Ecto neural progenitor cell (in vitro differentiated cells): Measurements from ENCODE around the gene SLC16A10.
"Not testable (repeated sequence)": the region's sequence is repeated elsewhere in the genome, so short reads cannot be mapped to it uniquely, and the experiment has no call there.

Source experiments
- DNase-seq: peaks from one replicate; pipeline ENCODE4 v3.0.0-alpha.2; 2018; ENCODE audit warnings: low spot score

Gene SLC16A10

DNA sequence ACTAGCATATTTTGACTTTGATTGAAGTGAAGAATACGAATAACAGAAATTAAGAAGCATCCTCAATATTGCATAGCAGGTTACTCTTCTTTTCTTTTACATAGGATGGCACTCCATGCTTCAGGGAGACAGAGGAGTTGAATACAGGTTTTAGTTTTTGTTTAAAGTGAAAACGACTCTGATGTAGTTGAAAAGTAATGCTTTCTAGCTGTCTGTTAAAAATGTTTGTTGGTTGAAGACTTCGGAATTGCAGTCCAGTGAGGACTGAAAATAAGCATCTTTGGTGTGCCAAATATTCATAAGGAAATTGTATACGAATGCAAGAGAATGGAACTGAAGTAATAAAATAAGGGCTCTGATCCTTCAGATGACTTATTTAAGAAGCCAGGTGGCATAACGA lies 618 bp upstream of the SLC16A10 start:
- DNase-seq = no peak

DNA sequence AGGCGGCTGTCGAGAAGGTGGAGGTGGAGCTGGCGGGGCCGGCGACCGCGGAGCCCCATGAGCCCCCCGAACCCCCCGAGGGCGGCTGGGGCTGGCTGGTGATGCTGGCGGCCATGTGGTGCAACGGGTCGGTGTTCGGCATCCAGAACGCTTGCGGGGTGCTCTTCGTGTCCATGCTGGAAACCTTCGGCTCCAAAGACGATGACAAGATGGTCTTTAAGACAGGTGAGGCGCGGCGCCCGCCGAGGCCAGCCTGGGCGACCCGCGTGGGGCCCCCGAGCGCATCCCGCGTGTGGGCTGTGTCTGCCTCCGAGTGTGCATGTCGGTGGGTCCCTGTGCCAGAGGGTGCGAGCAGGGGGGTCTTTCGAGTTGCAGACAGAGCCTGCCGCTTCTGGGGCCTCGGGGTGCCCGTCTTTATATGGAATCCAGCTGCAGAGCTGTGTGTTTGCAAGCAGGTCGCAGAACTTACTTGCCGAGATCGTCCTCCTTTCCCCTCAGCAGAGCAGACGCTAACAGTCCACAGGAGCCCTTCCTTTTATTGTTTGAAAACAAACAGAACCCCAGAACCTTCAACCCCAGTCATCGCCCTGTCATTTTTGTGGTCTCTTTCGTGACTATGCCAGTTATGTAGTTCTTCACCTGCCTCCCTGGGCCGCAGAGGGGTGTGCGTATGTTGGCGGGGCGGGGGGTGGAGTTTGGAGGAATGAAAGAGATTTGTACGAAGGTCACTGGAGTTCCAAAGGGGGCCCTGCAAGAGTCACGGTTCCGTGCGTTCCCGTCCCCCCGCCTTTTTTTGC lies 766 bp downstream of the SLC16A10 start:
- peak; percentile 56 for DNase-seq

DNA sequence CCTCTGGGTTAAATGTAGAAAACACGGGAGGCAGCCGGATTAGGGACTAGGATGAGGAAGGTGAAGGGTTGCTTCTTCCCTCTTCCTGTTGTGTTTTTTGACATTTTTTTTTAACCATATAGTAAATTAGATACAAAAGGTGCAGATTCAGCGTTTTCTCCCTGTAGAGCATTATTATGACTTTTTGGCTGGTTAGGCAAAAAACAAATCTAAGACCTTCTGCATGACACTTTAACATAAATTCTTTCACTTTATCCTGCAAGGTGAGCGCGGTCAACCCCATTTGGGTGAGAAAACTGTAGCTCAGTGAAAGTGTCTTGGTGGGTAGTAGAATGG lies 1.3 kb downstream of the SLC16A10 start:
- no peak for DNase-seq

DNA sequence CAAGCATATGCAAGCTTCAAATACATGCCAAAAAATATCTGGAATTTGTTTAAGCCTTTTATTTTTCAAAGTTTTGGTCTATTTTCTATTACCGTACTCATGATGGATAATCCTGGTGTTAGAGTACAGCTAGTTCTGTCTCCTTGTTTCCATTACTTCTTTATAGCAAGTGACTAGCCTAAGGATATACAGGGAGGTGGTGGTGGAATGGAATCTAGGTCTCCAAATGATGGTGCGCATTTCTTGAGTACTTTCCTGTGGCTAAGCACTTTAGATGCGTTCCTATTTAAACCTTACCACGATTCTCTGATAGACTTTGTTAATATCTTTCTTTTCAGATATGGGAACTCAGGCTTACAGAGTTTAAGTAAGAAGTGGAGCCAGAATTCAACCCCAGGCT lies 3.5 kb downstream of the SLC16A10 start:
- DNase-seq = no peak

DNA sequence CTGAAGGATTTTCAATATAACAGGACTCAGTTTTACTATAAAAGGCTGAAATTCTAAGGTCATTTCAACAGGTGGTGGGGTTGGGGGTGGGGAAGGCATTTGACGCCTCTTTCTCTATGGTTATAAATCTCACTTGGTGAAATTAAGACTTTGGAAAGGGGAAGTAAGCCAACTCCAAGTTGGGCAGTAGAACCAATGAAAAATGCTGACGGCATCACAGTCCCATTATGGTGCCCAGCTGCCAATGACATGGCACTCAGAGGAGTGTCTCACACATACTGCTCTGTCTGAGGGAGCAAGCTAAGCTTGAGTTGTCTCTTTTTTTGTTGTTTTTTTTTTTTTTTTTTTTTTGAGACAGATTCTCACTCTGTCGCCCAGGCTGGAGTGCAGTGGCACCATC lies 4.7 kb downstream of the SLC16A10 start:
- no peak for DNase-seq

GRCh38 chr6:111095488-111095887 lies 8.2 kb downstream of the SLC16A10 start:
- not testable (repeated sequence) for DNase-seq

GRCh38 chr6:111096246-111096645 lies 8.9 kb downstream of the SLC16A10 start:
- DNase-seq = no peak

DNA sequence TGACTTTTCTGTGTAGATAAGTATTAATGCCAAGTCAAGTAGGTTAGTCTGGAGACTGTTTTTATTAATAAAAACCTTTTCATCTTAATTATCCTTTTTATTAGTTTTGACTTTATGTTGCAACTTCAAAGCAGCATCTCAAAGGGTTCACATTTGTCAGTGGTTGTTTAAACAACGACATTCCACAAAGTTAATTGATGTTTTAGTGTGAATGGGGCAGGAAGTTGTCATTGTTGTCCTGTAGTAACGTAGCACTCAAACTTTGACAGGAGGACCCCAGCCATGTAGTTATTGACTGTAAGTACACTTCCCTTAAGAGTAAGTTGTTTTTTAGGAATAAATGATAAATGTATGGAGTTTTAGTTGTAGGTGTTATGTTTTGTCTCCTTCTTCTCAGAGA lies 11.3 kb downstream of the SLC16A10 start:
- no peak for DNase-seq

DNA sequence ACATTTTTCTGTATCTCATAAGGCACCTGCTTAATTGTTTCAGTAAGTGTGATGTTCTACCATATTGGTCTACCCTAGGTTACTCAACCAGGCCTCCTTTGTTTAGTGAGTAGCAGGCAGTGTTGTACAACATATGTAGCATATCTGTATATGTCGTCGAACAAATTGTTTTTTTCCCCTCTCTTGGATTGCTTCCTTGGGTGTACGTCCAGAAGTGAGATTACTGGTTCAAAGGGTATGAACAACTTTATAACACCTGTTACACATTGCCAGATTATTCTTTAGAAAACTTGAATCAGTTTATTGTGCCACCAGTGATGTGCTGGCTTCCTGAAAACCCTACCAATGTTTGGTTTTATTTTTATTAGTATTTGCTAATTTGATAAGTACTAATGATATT lies 14.7 kb downstream of the SLC16A10 start:
- DNase-seq = no peak

GRCh38 chr6:111105578-111105977 lies 18.3 kb downstream of the SLC16A10 start:
- DNase-seq = no peak

DNA sequence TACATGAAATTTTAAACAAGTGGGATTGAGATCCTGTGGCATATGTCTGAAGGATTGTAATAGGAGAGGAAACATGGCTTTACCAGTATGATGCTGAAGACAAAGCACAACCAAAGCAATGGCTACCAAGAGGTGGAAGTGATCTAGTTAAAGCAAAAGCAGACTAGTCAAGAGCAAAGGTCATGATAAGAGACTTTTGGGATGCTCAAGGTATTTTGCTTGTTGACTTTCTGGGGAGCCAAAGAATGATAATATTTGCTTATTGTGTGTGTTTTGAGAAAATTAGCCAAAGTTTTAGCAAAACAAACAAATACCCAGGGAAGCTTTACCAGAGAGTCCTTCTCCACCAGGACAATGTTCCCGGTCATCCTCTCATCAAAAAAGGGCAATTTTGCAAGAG lies 20.3 kb downstream of the SLC16A10 start:
- DNase-seq = no peak

DNA sequence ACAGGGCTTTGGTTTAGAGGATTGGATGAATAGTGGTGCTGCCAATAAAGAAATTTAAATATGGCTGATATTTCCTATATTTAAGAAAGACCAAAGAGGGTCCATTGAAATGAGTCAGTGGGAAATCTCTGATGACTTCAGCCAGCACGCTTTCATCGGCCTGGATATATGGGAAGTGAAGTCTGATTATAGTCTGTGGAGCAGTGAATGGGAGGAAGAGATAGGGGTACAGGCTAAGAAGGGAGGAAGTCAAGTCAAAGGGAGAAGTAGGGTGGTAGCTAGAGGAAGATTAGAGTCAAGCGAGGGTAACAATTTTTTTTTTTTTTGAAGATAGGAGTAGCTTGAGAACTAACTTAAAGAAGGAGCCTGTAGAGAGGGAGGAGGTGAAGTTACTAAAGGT lies 22.7 kb downstream of the SLC16A10 start:
- DNase-seq = no peak

DNA sequence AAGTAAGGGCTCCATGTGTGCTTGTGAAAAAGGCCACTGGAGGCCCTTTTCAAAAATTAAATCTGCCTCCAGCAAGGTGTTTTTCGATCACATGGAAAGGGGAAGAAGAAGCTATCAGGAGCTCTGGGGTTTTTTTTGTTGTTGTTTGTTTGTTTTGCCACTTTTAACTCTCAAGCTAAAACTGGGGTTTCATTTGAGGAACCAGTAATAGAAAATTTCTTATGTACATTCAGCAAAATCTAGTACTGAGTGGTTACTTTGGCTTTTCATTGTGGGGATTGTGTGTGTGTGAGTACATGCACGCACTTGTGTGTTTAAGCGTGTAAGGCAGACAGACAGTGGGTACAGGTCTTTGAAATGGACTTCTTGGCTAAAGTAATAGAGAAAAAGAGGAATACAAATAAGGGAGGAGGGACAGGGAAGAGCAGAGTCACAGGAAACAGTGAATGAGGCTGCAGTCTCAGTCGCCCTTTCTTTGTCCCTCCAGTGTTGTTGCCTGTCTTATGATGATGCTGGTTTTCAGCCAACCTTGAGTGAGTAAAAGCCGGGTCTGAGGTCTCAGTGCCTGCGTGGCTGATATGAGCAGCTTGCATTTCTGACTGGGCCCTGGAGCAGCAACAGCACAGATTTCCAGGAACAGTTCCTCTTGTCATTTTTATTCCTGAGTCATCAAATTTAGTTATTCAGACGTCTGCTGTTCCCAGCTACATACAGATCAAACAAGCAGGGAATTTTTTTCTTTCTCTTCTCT lies 26.2 kb downstream of the SLC16A10 start:
- DNase-seq = no peak

DNA sequence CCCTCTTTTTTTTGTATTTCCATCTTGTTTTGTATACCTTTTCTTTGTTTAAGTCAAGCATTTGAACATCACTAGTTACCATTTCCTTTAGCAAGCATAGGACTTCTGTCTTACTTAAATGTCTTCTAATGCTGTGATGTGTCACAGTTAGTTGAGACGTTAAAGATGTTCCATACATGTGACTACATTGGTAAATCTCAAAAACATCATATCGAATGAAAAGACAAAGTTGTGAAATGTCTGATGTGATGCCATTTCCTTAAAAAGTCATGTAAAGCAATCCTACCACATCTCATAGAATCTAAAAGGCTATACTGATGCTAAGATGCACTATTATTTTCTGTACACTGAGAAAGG lies 26.8 kb downstream of the SLC16A10 start:
- DNase-seq = no peak

DNA sequence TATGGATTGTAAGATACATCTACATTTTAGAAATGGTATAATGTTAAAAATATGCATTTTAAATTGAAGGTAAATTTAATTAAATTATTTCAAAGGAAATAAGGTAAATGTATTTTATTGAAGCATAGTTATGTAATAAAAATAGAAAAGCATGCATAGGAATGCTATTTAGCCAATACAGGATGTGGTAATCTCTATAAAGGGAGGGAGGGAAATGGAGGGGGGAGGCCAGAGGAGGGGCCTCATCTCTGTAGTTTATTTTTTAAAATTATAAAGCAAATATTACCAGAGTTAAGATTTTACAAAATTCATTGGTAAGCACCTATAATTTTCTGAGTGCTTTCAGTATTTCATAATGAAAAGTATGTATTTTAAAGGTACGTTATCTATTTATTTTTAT lies 27.2 kb downstream of the SLC16A10 start:
- DNase-seq = no peak

DNA sequence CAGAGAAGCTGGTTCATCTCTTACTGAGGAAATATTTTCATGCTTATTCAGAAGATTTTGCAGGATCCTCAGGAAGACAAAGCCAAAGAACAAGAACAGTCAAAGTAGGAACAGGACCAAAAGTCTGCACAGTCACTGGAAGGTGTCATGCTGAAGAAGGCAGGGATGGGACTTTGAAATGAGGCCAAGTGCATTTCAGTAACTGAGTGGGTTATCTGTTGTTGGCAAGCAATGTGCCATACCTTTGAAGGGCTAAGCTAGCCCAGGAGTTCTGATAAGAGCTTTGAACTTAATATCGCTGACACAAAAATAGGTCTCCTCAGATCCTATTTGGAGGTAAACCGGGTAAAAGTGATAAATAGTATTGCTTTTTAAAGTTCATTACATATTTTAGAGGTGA lies 31.5 kb downstream of the SLC16A10 start:
- no peak for DNase-seq

GRCh38 chr6:111119571-111120329 lies 32.4 kb downstream of the SLC16A10 start:
- no peak for DNase-seq

DNA sequence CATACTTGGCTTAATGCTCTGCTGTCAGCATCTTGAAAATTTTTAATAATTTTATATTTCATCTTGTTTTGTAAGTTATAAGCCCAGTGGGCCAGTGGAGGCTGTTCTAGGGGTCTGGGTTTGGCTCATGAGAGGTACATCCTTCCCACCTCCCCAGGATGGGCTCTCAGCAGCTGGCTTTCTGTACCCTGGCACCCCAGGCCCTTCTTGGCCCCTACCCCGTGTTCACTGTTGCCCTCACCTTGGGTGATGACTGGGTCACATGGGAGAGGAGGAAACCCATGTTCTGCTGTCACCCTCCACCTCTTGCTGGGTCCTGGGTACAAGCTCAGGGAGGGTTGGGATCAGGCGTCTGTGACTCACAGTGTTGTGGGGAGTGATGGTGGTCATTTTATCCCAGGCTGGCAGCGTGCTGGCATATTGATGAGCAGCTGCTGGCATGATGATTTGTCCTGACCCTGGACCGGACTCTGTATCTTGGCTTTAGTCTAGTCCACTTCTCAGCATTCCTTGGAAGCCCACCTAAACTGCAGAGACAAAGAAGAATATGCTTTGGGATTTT lies 34.6 kb downstream of the SLC16A10 start:
- no peak for DNase-seq

GRCh38 chr6:111122458-111123286 lies 35.4 kb downstream of the SLC16A10 start:
- DNase-seq = no peak

- DNase-seq = no peak
These were observed 37.1 kb downstream of the SLC16A10 start for GRCh38 chr6:111124406-111124805.

GRCh38 chr6:111129013-111129412 lies 41.7 kb downstream of the SLC16A10 start:
- no peak for DNase-seq

- DNase-seq = not testable (repeated sequence)
These were observed 43.7 kb downstream of the SLC16A10 start for GRCh38 chr6:111131018-111131417.
